GM19025 (cell line): ENCODE results near the gene MPDZ.

Source experiments
- ATAC-seq: cut with Tn5 transposase; IDR thresholded peaks from one replicate; pipeline ENCODE4 v1.9.1; 2021; ENCODE audit warnings: mild to moderate bottlenecking, low read depth, moderate library complexity; ENCODE audit not compliant: unreplicated experiment

Gene MPDZ

DNA sequence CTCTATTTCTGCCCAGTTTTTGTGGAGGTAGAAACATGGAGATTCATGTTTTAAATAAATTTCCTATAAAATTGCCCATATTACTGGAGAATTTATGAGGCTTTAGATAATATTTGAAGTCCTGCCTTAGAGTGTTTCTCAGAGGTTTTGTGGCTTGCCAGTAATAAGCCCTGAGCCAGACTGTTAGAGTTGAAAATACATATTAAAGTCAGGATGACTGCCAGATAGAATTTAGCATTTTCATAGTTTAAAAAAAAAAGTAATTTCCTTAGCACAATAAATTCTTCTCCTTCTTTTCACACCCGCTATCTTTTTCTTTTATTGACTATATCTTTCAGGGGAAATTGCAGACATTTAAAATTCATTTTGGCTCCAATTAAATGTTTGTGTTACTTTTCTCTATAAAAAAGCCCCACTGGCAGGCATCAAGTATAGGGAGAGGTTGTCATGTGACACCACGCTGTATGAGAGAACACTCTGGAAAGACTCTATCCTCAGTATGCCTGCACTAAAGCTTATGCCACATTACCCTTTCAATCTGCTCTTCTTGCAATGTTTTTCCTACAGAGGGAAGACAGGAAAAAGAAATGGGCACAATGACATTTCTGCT lies 135.2 kb downstream of the MPDZ start:
- ATAC-seq, result no peak

- no peak for ATAC-seq
Observed at GRCh38 chr9:13143281-13143680, 136.2 kb downstream of the MPDZ start.

DNA sequence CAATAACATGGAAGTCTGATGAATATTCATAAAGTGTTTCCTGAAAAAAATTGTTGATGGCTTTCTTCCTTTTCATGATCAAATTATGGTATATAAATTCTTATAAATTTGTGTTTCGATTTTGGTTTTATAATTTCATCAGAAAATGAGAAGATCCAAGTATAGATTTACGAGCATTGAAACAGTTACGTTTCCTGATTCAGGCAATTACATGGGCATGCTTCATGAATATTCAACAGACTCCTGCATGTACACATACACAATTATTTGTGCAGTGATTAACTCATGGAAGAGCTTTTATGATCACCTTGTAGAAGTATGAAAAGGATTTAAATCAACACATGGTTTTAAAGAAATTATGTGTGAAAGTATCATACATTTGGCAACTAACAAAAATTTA lies 136.7 kb downstream of the MPDZ start:
- ATAC-seq, result no peak

DNA sequence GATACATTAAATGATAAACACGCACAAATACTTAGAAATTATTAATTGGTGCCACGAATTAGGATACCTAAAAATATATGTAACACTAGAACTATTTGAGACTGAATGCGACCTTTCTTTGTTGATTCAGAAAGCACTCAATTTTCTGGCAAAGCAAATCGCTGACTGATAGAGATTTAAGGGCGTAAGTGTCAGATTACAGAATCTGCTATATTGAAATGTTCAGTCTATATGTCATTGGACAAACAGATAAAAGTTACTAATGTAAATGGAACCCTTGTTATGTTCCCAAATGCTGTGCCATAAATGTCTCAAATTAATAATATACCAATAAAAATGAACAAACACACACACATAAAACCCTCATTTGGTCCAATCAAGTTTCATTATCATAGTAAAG lies 137.9 kb downstream of the MPDZ start:
- ATAC-seq, result no peak

- no peak for ATAC-seq
Observed at GRCh38 chr9:13140843-13141592, 138.5 kb downstream of the MPDZ start.

DNA sequence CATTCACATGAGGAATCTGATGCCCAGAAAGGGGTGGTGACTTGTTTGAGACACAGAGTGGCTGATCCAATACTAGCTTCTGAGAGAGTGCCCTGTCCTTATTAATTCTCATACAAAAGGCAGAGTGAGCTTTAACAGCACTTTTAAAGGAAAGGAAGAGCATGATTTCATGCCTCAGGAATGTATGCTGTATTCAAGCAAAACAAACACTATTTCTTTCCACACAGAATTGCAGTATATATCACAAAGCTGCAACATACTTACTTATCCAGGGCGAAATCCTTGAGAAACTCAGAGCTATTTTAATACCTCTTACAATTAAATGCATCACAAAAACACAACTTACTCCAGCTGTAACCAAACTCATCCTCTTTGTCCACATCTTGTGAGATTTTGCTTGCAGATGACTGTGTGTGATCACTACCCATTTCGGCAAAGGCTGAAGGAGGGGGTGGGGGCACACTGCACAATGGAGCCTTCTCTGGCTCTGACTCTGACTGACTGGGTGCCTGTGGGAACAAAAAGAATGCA lies 139.8 kb downstream of the MPDZ start:
- no peak for ATAC-seq

- ATAC-seq, result no peak
Observed at GRCh38 chr9:13137426-13137825, 142.1 kb downstream of the MPDZ start.

GRCh38 chr9:13131991-13132390 lies 147.5 kb downstream of the MPDZ start:
- no peak for ATAC-seq

GRCh38 chr9:13131416-13131815 lies 148.1 kb downstream of the MPDZ start:
- no peak for ATAC-seq

- ATAC-seq, result no peak
Observed at GRCh38 chr9:13128266-13128860, 151.1 kb downstream of the MPDZ start.

DNA sequence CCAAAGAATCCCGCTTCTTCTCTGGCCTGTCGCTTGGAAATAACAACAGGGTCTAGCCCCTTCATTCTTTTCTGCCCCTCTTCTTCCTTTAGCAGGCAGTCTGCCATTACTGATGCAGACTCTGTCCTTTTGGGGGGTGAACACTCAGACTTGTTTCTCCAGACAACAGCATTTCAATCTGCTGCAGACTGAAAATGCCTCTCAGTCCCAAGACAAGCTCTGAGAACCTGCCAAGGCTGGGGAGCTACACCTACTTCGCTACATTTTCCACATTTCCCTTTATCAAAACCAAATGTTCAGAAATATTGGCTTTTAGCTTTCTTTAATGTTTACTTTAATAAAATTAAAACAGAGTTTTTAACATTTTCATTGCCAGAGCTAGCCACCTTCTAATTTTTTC lies 152.4 kb downstream of the MPDZ start:
- ATAC-seq, result no peak

DNA sequence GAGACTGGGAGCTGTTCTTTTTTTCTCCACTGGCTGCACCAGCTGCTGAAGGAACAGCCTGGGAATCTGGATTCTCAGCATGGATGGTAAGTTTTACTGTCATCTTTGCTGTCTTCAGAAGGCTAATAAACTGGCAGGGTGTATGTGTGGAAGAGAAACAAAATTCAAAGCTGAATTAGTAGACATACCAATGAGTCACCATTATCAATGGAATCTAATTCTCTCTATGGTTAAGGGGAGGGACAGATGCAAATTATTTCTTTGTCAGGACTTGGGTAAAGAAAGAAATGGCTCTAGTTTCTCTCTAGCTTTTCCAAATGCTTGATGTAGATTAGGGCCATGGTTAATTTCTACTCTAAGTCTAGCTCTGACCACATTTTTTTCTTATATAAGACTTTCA lies 154.2 kb downstream of the MPDZ start:
- ATAC-seq, result no peak

DNA sequence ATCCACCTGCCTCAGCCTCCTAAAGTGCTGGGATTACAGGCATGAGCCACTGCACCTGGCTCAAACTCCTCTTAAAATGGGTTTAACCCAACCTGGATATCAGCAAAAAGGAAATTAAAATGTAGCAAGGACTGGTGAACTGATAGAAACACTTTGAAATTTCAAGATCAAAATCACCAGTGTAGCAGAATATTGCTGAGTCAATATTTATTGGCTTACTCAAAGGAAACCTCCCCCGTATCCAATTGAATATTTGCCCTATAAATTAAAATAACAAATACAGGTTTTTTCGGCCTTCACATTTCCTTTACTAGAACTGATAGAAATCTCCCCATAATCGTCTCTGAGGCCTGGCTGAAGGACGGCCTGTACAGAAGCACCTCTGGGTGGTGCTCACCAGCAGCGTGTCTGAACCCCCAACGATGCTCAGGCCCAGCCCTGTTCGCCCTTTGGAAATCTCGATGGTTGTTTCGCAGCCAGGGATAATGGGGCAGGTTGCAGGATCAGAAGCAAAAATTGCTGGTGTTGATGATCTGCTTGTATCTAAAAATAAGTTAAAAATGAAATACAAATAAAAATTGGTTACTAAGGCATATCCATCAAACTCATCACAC lies 156.6 kb downstream of the MPDZ start:
- no peak for ATAC-seq

GRCh38 chr9:13118313-13118712 lies 161.2 kb downstream of the MPDZ start:
- ATAC-seq, result no peak

GRCh38 chr9:13116292-13116691 lies 163.2 kb downstream of the MPDZ start:
- no peak for ATAC-seq

DNA sequence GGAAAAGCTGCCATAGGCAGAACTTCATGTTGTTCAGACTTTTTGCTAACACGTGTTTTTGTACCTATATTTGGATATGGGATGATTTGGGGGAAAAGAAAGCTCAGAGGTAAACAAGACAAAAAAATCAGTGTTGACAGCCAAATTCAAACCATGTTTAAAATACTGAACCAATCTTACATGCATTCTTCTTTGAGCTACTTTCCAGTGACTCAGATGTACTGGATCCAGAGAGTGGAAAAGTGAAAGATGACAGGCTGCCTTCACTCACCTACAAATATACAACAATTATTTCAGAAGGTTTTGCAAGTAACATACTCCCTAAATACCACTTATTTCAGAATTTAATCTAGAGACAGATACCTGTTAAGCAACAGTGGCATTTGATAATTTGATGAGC lies 165.7 kb downstream of the MPDZ start:
- ATAC-seq, result no peak

- no peak for ATAC-seq
Observed at GRCh38 chr9:13113216-13113615, 166.3 kb downstream of the MPDZ start.

- no peak for ATAC-seq
Observed at GRCh38 chr9:13111778-13112177, 167.7 kb downstream of the MPDZ start.

DNA sequence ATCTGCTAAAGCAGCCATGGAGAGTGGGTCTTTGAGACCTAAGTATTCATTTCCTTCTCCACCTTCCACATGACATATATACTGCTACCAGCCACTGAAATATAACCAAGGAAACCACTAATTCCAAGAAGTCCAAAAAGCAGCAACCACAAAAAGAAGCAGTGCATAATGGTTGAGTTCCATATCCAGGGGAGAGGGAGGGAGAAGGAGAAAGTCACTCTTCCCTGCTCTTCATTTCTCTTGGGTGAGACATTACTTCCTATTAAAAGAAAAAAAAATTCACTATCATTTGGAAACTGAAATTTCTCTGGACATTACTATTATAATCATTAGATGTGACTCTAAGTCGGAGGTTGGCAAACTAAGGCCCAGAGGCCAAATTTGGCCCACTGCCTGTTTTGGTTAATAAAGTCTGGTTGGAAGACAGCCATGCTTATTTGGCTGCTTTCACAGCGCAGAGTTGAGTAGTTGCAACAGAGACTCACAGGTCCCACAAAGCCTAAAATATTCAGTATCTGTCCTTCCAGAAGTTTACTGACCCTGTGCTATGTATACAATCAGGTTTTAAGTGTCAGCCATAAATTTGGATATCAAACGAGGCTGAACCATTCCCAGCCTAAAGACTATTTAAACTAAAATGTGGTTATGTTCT lies 168.6 kb downstream of the MPDZ start:
- ATAC-seq, result no peak

DNA sequence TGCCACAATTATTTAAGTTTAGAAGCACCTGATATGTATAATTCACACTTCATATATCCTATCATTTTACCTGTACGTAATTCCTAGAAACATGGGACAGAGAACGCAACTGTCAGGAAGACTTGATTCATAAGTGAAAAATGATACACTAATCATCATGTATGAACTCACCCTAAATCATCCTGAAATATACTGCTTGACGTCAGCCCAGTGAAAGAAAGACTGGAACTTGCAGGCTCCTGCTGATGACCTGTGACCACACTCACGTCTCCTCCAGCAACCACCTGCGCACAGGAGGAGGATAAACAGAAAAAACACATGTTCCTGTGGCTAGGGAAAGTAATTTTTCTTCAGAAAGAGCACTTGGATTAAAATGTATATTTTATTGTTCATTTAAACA lies 169.7 kb downstream of the MPDZ start:
- no peak for ATAC-seq

GRCh38 chr9:13107008-13107407 lies 172.5 kb downstream of the MPDZ start:
- no peak for ATAC-seq
